Activated gamma-delta T cell (primary cell): ENCODE measurements around the gene TCTN1.
"Not testable (repeated sequence)": the region's sequence is repeated elsewhere in the genome, so short reads cannot be mapped to it uniquely, and the experiment has no call there.

ENCODE experiments used
- DNase-seq: peaks from one replicate; lab custom pipeline; 2025; lab: John Stamatoyannopoulos, UW

Gene TCTN1

GRCh38 chr12:110585231-110585799, 28.6 kb upstream of the TCTN1 start:
- no peak for DNase-seq

- DNase-seq = not testable (repeated sequence)
Observed at GRCh38 chr12:110587102-110587501, 26.8 kb upstream of the TCTN1 start.

DNA sequence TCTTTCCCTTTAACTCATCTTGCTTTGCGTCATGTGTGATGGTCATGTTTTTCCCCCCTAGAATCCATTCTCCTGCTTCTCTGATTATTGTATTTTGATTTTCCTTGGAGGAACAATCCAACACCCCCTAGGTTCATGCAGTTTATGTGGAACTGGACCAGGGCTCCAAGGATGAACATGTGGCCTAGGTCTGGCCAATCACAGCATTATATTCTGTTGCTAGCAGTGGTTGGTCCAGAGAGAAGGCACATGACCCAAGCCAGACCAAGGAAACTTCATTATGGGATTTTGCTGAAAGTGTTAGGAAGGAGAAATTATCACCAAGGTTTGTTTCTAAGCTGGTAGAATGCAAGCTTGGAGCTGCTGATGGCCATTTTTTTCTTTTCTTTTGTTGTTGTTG, 23.9 kb upstream of the TCTN1 start:
- DNase-seq = no peak

DNA sequence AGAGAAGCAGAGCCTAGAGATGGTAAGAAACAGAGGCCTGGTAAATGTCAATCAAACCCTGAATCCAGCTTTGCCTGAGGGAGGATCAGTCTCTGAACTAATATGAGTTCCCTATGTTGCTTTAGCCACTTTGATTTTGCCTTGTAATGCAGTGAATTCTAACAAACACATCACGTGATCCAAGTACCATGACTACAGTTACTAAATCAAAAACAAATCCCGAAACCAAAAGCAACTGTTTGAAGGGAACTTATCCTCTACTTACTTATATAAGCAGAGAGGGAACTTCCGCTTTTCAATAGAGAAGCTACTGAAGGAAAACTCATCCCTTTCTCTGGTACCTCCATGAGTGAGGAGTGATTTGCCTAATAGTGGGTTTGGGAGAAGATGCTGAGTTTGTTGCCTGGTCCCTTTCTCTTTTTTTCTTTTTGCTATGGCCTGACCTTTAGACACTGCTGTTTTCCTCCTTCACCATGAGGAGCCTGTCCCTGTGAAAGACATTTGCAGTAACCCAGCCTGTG, 23.1 kb upstream of the TCTN1 start:
- DNase-seq = no peak

GRCh38 chr12:110591451-110592051, 22.4 kb upstream of the TCTN1 start:
- DNase-seq = no peak

DNA sequence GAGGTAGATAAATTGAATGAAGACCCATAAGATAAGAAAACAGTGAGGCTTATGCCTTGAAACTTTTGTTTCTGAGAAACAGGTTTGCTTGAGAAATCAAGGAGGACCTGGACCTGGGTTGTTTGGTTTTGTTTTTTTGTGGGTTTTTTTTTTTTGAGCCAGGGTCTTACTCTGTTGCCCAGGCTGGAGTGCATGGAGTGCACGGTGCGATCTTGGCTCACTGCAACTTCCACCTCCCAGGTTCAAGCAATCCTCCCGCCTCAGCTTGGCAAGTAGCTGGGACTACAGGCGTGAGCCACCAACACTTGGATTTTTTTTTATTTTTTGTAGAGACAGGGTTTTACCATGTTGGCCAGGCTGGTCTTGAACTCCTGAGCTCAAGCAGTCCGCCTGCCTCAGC, 21.9 kb upstream of the TCTN1 start:
- no peak for DNase-seq

DNA sequence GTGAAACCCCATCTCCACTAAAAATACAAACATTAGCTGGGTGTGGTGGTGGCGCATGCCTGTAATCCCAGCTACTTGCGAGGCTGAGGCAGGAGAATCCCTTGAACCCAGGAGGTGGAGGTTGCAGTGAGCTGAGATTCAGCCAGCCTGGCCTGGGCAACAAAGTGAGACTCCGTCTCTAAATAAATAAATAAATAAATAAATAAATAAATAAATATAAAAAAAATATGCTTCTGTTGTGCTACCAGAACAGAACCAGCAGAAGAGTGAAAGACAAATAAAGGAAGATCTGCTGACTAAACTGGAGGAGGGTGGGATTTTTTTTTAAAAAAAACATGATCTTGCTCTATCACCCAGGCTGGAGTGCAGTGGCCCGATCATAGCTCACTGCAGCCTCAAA, 21.0 kb upstream of the TCTN1 start:
- DNase-seq = not testable (repeated sequence)

- DNase-seq = no peak
Observed at GRCh38 chr12:110597885-110598284, 16.0 kb upstream of the TCTN1 start.

GRCh38 chr12:110599334-110599733, 14.6 kb upstream of the TCTN1 start:
- no peak for DNase-seq

DNA sequence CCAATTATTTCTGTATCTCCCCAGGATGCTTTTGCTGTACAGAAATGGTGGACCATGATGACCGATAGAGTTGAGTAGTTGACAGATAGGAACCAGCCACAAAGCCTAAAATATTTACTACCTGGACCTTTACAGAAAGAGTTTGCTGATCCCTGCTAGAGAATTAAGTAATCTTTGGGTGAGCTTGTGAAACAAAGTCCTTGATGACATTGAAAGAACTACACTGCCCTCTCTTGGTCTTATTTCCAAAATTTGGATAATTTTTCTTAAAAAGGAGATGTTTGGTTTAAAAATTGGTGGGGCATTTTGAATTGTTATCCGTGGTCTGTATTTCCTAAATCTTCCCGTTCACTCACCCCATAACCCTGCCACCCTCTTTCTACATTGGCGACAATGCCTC, 13.7 kb upstream of the TCTN1 start:
- DNase-seq = no peak

DNA sequence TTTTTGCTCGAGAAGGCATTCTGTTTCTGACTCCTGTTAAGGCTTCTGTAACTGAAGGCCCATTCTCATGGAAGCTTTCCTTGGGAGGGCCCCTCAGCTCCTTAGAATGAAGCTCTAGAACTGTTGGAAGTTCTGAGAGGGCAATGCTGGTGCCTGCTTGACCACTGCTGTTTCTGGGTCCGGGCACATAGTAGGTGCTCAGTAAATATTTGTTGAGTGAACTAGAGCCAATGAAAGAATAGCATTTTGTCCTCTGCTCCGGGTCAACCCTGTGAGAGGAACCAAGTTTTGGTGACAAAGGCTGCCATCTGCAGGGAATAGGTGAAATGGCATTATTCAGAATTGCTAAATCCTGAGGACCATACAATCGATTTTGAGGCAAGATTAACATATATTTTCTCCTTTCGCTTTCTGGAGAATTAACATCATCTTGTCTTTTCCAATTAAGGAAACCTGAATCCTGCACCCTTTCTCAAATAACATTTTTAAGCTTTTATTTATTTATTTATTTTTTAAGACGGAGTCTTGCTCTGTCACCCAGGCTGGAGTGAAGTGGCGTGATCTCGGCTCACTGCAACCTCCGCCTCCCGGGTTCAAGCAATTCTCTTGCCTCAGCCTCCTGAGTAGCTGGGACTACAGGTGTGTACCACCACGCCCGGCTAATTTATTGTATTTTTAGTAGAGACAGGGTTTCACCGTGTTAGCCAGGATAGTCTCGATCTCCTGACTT, 11.7 kb upstream of the TCTN1 start:
- DNase-seq = not testable (repeated sequence)

DNA sequence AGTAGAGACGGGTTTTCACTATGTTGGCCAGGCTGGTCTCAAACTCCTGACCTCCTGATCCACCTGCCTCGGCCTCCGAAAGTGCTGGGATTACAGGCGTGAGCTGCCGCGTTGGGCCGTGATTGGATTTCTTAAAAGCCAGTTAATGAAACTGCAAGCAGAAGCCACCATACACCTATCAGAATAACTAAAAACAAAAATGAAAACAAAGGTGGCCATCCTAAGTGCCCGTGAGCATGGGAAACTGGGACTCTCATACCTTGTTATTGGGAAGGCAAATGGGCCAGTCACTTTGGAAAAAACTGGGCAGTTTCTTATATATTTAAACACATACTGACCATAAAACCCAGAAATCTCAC, 7.7 kb upstream of the TCTN1 start:
- no peak for DNase-seq

DNA sequence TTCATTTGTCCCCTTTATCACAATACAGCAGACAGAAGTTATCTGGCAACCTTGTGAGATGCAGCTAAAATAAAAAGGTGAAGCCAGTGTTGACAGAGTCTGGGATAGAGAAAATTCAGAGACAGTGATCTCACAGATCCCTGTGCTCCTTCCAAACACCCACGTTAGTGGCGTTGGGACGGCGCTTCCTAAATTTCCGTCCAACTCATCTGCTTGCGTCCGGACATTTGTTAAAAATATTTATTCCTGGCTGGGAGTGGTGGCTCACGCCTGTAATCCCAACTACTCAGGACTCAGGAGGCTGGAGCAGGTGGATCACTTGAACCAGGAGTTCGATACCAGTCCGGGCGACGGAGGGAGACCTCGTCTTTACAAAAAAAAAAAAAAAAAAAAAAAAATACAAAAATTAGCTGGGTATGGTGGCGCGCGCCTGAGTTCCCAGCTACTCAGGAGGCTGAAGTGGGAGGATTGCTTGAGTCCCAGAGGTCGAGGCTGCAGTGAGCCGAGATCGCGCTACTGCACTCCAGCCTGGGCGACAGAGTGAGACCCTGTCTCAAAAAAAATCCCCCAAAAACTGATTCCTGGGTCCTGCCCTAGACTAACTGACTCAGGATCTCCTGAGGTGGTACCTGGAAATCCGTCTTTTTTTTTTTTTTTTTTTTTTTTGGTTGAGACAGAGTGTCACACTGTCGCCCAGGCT, 708 bp upstream of the TCTN1 start:
- no peak for DNase-seq

- DNase-seq = no peak
Observed at GRCh38 chr12:110615171-110615570, 1.2 kb downstream of the TCTN1 start.

GRCh38 chr12:110616471-110617115, 2.7 kb downstream of the TCTN1 start:
- no peak for DNase-seq

- no peak for DNase-seq
Observed at GRCh38 chr12:110619534-110619953, 5.6 kb downstream of the TCTN1 start.

- DNase-seq = no peak
Observed at GRCh38 chr12:110622582-110622981, 8.7 kb downstream of the TCTN1 start.

- DNase-seq = no peak
Observed at GRCh38 chr12:110627500-110628195, 13.7 kb downstream of the TCTN1 start.

GRCh38 chr12:110635055-110635454, 21.1 kb downstream of the TCTN1 start:
- no peak for DNase-seq

DNA sequence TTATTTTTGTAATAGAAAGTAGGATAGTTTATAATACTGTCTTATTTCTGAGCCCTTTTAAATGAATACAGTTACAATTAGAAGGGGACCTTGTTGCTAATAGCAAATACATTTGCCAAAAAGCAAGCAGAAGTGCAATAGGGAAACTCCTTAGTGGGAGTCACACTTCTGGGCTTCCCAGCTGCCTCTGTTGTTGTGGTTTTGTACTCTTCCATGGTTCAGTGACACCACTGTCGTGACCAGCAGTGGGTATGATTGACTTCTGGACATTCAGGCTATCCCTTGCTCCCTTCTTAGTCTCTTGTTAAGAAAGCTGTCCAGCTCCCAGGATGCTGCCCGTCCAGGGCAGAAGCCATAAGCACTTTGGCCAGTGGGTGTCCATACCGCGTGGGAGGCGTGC, 22.6 kb downstream of the TCTN1 start:
- DNase-seq = no peak

DNA sequence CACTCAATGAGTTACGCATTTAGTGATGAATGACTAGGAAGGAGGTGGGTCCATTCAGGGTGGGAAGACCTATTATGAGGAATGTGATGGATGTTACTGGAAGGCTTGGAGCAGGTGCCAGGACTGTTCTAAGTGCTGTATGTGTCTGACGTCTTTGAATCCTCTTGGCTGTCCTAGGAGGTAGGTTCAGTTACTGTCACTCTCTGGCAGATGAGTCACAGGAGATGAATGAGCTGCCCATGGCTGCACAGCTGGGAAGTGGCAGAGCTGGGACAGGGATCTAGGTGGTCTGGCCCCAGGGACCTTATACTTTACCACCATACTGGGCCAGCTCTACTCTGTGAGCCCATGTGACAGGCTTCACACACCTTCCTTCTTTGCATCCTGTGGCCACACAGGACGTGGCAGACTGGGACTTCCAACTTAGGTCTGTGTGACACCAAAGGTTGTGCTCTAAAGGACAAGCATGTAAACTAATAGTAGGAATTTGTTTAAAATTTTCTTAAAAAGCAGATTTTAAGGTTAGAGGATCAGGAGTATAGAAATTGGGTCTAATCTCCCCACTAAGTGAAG, 24.0 kb downstream of the TCTN1 start:
- no peak for DNase-seq
